Stimulated activated effector memory CD8-positive, alpha-beta T cell treated with anti-CD3 and anti-CD28 coated beads, Interleukin-12 subunit alpha, Interleukin-12 subunit beta, amount 100 ng/mL, for 72 hours (primary cell): ENCODE data around the gene CTPS1.

ENCODE experiments used
- ATAC-seq: fragments of 150-1000 bp; cut with Tn5 transposase; 2 replicates; pipeline ENCODE4 v1.10.0; 2021
- DNase-seq, 2 donors: peaks; one replicate each; pipeline ENCODE4 v3.0.0; 2021 to 2022; ENCODE audit warnings: low spot score in 2 of 2
- H3K27ac Mint-ChIP-seq: one replicate; pipeline ENCODE4 v1.8.0; 2022; ENCODE audit warnings: mild to moderate bottlenecking, mixed read lengths
- H3K36me3 Mint-ChIP-seq: one replicate; pipeline ENCODE4 v1.8.0; 2022; ENCODE audit warnings: mild to moderate bottlenecking, mixed read lengths
- H3K4me1 Mint-ChIP-seq: one replicate; pipeline ENCODE4 v1.8.0; 2022; ENCODE audit warnings: mixed read lengths
- H3K4me3 Mint-ChIP-seq: one replicate; pipeline ENCODE4 v1.8.0; 2022; ENCODE audit warnings: mild to moderate bottlenecking, mixed read lengths
- H3K9me3 Mint-ChIP-seq: one replicate; pipeline ENCODE4 v1.8.0; 2022; ENCODE audit warnings: mixed read lengths

The CTPS1 gene

DNA sequence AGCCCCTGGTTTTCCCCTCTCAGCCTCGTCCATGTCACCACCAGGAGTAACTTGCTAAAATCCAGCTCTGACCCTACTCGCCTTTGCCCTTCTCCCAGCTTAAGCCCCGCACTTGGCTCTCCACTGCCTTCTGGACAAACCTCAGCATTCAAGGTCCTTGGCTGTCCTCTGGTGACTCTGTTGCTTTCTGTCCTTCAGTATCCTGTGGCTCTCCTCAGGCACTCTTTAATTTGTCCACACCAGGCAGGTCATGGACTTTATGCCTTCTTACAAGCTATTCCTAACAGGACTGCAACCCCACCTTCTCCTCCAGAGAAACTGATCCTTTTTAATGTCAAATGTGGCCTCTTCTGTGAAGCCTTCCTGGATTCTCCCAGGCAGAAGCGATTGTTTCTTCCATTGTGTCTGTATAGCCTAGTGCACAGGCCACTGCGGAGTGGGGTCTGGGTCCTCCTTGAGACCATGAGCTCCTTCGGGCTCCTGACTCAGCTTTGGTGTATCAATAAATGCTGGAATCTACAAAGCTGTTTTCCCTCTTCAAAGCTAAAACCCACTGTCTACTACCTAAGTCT is 26.7 kb upstream of the CTPS1 start:
- Mint-ChIP-seq H3K36me3 (no peaks in the 10 kb centered on the region), H3K27ac (no peak overlapping the region), H3K9me3 (no peaks in the 10 kb centered on the region), H3K4me3 (no peak overlapping the region), H3K4me1 (peaks cover 19% of the 10 kb centered on the region)
- DNase-seq (no peak), ATAC-seq (no peak)

DNA sequence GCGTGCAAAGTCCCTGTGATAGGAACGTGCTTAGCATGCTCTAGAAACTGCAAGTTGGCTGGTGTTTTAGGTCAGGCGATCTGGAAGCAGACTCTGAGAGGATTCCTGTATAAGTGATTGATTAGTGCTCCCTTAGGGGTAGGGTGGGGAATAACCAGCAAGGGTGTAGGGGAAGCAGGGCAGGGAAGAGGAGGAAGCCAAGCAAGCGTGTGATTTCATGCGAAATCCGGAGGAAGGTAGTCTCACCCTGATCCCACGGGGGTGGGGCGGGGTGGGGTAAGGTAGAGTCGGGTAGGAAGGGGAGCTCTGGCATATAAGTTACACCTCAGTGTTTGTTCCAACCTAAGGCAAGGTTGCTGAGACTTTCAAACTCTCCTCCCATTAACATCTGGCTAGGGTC is 24.9 kb upstream of the CTPS1 start:
- no peak for DNase-seq
- ATAC-seq, result no peak
- Mint-ChIP-seq H3K36me3 (no peaks in the 10 kb centered on the region), H3K27ac (no peak overlapping the region), H3K9me3 (no peaks in the 10 kb centered on the region), H3K4me1 (peaks cover 11% of the 10 kb centered on the region), H3K4me3 (no peak overlapping the region)

DNA sequence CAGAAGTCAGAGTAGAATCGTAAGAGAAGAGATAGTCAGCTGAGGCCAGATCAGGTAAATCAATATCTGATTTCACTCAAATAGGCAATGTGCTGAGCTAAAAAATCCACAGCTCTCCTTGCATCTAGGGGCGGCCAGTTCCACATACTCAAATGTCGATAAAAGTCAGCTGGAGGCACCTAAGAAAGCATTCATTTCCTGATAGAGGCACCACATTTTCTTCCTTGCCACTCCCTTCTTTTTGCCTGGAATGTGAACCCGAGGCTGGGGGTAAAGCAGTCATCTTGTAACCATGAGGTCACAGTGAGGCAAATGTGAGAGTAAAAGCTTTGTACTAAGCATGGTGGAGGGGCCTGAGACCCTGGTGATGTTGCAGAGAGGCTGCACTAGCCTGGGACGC is 24.2 kb upstream of the CTPS1 start:
- no peaks in the 10 kb centered on the region for H3K36me3 Mint-ChIP-seq
- H3K4me3 Mint-ChIP-seq, result no peak overlapping the region
- DNase-seq (no peak), ATAC-seq (no peak)
- H3K4me1 Mint-ChIP-seq, result peaks cover 11% of the 10 kb centered on the region
- no peaks in the 10 kb centered on the region for H3K9me3 Mint-ChIP-seq
- no peak overlapping the region for H3K27ac Mint-ChIP-seq

DNA sequence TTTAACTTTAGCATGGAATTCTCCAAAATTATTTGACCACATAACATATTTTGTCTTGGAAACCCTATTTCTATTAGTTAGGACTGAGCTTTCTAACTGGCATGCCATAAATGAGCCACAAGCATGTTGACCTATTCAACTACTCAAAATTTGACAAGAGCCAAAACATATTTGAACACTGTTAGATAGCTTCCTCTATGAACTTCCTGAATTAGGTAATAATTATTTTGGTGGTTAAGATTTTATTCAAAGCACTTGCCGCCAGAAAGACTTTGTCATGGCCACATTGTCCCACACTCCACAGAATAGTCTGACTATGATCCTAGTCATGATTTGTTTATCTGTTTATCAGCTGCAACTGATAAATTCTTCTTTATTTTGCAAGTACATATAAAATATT is 23.1 kb upstream of the CTPS1 start:
- ATAC-seq (no peak), DNase-seq (no peak)
- Mint-ChIP-seq H3K9me3 (no peaks in the 10 kb centered on the region), H3K27ac (no peak overlapping the region), H3K4me3 (no peak overlapping the region), H3K4me1 (peaks cover 11% of the 10 kb centered on the region), H3K36me3 (no peaks in the 10 kb centered on the region)

DNA sequence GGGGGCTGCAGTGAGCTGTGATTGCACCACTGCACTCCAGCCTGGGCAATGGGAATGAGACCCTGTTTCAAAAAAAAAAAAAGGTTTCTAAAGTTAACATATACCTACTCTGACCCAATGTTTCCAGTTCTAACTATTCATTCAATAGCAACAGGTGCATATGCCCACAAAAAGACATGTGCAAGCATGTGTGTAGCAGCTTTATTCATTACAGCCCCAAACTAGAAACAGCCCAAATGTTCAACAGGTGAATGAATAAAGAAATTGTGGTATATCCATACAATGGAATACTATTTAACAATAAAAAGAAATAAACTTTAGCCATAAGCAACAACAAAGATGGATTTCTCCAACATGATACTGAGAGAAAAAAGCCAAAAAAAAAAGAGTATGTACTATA is 21.3 kb upstream of the CTPS1 start:
- H3K9me3 Mint-ChIP-seq, result no peaks in the 10 kb centered on the region
- no peak overlapping the region for H3K4me3 Mint-ChIP-seq

DNA sequence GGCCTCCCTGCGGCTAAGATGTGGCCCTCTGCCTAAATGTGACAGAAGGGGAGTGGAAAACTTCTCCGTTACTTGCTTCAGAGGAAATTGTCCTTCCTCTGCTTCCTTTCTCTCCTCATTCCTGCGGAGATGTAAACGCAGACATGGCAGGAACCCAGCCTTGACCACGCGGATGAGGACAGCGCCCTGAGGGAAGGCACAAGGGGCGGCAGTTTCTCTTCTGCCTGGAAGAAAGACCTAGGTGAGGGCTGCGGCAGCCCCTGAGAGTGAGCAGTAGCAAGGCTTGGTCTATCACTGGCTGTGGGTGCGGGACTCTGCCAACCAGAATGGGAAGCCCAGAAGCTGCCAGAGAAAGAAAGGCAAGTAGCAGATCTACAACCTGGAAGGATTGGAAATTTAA is 14.0 kb upstream of the CTPS1 start:
- DNase-seq (no peak), ATAC-seq (no peak)
- no peaks in the 10 kb centered on the region for H3K4me1 Mint-ChIP-seq
- H3K27ac Mint-ChIP-seq, result no peak overlapping the region
- H3K4me3 Mint-ChIP-seq, result no peak overlapping the region
- no peaks in the 10 kb centered on the region for H3K9me3 Mint-ChIP-seq
- no peaks in the 10 kb centered on the region for H3K36me3 Mint-ChIP-seq

More for the DNA sequence above, 21.3 kb upstream of the CTPS1 start:
- DNase-seq (no peak), ATAC-seq (no peak)
- Mint-ChIP-seq H3K4me1 (no peaks in the 10 kb centered on the region), H3K36me3 (no peaks in the 10 kb centered on the region), H3K27ac (no peak overlapping the region)

DNA sequence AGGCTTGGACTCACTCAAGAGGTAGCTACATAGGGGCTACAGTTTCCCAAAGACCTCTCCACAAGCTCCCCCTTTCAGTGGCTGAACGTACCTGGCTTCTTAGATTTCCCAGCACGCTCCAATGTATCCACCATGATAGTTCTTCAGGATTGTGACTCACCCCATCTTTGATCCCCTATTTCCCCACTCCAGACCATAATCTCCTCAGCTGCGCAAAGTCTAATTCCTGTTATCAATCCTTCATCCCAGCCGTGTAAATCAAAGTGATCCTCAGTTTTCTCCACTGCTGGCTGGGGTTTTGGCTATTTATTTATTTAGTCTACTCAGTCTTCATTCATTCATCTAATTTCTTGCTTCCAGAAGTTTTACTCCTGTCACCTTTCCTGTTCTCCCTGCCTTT is 13.1 kb upstream of the CTPS1 start:
- H3K9me3 Mint-ChIP-seq, result no peaks in the 10 kb centered on the region
- DNase-seq (no peak), ATAC-seq (no peak)
- no peak overlapping the region for H3K27ac Mint-ChIP-seq
- no peak overlapping the region for H3K4me3 Mint-ChIP-seq
- no peaks in the 10 kb centered on the region for H3K4me1 Mint-ChIP-seq
- H3K36me3 Mint-ChIP-seq, result no peaks in the 10 kb centered on the region

DNA sequence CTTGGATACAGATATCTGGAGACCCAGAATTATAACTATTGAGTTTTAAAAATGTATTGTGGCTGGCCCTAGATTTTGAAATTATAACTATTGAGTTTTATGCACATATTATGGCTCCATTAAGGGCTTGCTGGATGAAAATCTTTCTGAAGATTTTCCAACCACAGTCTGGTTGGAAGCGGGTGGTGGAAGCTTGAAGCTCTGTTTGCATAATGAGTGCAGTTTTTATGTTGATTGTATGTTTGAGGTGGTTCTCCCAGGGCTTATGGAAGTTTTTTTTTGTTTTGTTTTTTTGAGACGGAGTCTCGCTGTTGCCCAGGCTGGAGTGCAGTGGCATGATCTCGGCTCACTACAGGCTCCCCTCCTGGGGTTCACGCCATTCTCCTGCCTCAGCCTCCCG is 10.1 kb upstream of the CTPS1 start:
- Mint-ChIP-seq H3K9me3 (no peaks in the 10 kb centered on the region), H3K27ac (no peak overlapping the region), H3K4me3 (no peak overlapping the region), H3K36me3 (no peaks in the 10 kb centered on the region), H3K4me1 (peaks cover 9% of the 10 kb centered on the region)
- no peak for DNase-seq
- ATAC-seq, result no peak

DNA sequence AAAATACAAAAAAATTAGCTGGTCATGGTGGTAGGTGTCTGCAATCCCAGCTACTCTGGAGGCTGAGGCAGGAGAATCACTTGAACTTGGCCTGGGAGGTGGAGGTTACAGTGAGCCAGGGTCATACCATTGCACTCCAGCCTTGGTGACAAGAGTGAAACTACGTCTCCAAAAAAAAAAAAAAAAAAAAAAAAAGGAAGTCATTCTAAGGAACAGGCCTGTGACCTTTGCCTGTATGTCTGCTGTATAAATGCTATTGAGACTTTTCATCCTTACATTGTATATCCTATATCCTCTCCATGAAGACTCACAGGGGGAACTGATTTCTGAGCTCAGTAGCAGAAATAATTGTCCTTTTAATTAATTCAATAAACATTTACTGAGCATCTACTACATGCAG is 7.5 kb upstream of the CTPS1 start:
- DNase-seq, result no peak
- Mint-ChIP-seq H3K4me3 (no peak overlapping the region), H3K9me3 (no peaks in the 10 kb centered on the region), H3K36me3 (no peaks in the 10 kb centered on the region), H3K4me1 (peaks cover 14% of the 10 kb centered on the region), H3K27ac (no peak overlapping the region)
- no peak for ATAC-seq

DNA sequence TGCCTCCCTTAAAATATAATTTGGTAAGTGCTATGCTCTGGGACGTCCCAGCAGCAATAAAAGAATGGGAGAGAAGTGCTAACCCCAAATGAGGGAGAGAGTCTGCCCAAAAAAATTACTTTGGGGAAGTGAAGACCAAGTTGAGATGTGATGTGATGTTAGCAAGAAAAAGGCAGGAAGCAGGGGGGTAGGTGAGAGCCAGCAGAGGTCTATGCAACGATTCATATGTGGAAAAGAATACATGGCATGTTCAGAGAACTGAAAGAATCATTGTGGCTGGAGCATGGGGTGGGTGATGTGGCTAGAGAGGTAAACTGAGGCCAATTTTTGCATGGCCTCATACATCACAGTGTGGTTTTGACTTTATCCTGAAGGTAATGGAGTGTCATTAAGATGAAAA is 5.6 kb upstream of the CTPS1 start:
- DNase-seq (no peak), ATAC-seq (peak; percentile 44)
- no peak overlapping the region for H3K4me3 Mint-ChIP-seq
- H3K27ac Mint-ChIP-seq, result no peak overlapping the region
- no peaks in the 10 kb centered on the region for H3K9me3 Mint-ChIP-seq
- peaks cover 4% of the 10 kb centered on the region for H3K36me3 Mint-ChIP-seq
- H3K4me1 Mint-ChIP-seq, result peaks cover 20% of the 10 kb centered on the region

DNA sequence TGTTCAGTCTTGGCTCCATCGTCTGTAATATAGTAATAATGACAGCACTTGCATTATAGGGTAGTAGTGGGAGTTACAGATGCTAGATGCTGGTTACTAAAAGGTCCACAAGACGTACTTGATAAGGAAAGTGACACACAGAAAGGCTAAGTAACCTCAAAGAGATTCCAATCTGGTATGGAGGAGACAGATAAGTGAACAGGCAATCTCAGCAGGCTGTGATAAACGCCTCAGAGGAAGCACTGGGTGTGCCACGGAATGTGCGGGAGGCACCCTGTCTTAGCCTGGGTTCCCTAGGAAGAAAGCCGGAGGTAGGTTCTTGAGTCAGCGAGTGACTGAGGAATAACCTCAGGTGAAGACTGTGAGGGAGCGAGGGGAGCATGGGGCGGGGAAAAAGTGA is 4.6 kb upstream of the CTPS1 start:
- H3K4me1 Mint-ChIP-seq, result peaks cover 24% of the 10 kb centered on the region
- no peak overlapping the region for H3K4me3 Mint-ChIP-seq
- H3K36me3 Mint-ChIP-seq, result peaks cover 12% of the 10 kb centered on the region
- no peak overlapping the region for H3K27ac Mint-ChIP-seq
- ATAC-seq (no peak), DNase-seq (no peak)
- no peaks in the 10 kb centered on the region for H3K9me3 Mint-ChIP-seq

DNA sequence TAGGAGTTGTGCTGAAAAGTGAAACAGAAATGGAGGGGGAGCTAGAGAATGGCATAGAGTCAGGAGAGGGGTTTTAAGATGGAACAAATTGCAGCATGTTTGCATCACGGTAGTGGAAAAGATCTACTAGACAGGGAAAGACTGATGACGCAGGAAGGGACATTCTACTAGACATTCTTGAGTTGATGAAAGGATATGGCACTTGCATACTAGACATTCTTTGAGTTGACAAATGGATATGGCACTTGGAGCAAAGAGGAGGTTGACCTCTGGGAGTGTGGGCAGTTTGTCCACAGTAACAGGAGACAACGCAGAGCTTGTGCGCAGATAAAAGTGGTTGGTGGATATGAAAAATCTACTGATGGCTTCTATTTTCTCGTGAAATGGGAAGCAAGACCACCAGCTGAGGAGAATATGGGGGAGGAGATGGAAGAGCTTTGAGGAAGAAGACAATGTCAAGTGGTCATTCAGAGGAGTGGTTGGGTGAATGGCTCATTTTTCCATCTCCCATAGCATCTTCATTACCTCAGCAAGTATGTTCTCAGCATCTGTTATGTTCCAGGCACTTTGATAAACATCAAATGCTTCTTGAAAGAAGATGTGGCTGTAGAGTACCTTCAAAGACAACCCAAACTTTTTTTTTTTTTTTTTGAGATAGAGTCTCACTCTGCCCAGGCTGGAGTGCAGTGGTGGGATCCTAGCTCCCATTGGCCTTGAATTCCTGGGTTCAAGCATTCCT is 2.4 kb upstream of the CTPS1 start:
- Mint-ChIP-seq H3K4me1 (peaks cover 43% of the 10 kb centered on the region), H3K36me3 (peaks cover 31% of the 10 kb centered on the region), H3K27ac (no peak overlapping the region), H3K4me3 (no peak overlapping the region), H3K9me3 (no peaks in the 10 kb centered on the region)
- DNase-seq (no peak), ATAC-seq (no peak)

DNA sequence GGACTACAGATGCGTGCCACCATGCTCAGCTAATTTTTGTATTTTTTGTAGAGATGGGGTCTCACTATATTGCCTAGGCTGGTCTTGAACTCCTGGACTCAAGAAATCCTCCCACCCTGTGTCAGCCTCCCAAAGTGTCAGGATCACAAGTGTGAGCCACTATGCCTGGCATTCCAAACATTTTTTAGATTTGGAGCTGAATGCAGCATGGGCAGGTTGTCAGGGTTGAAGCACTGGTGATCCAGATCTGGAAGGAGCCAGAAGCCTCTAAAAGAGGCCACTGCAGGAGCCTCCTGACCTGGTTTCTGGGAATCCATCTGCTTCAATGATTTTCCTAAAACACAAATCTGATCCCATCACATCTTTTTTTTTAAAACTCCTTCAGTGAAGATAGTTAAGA is 1.8 kb upstream of the CTPS1 start:
- Mint-ChIP-seq H3K4me3 (no peak overlapping the region), H3K9me3 (no peaks in the 10 kb centered on the region), H3K36me3 (peaks cover 37% of the 10 kb centered on the region), H3K4me1 (peaks cover 46% of the 10 kb centered on the region), H3K27ac (no peak overlapping the region)
- ATAC-seq, result no peak
- no peak for DNase-seq

DNA sequence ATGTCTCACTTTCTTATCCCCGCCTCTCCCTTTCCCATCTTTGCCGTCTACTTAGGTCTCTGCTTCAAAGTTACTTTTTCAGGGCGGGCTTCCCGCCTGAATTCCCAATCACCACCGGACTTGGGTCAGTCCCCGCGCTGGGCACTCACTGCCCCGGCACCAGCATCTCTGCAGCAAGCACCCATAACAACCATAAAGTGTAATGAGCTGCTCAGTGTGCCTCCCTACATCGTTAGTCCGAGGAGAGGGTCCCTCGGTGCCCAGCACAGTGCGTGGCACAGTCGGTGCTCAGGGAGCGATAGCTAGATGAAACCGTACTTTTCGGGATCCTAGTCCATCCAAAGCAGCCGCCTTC is 633 bp upstream of the CTPS1 start:
- H3K4me1 Mint-ChIP-seq, result peaks cover 52% of the 10 kb centered on the region
- ATAC-seq (no peak), DNase-seq (no peak)
- H3K27ac Mint-ChIP-seq, result peak overlapping the region; percentile 91
- H3K9me3 Mint-ChIP-seq, result no peaks in the 10 kb centered on the region
- peaks cover 48% of the 10 kb centered on the region for H3K36me3 Mint-ChIP-seq
- H3K4me3 Mint-ChIP-seq, result peak overlapping the region; percentile 82

DNA sequence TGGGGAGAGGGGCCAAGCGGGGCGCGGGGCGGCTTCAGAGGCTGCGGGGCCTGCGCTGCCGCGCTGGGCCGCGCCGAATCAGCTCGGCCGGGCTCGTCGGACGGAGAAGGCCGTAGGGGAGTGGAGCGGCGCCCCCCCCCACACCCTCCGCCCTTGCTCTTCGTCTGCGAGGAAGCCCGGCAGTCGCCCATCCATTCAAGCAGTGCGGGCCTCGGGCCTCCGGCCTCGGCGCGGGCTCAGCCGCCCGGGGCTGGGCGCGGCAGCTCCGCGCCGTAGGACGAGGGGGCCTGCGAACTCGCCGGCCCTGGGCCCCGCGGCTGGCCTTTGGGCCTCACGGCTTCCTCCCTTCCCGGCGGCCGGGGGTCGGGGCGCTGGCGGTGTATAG is 564 bp downstream of the CTPS1 start:
- Mint-ChIP-seq H3K4me3 (peak overlapping the region; percentile 82), H3K27ac (peak overlapping the region; percentile 91), H3K4me1 (peaks cover 56% of the 10 kb centered on the region), H3K36me3 (peaks cover 60% of the 10 kb centered on the region), H3K9me3 (no peaks in the 10 kb centered on the region)
- DNase-seq, result no peak
- ATAC-seq, result peak; percentile 42

DNA sequence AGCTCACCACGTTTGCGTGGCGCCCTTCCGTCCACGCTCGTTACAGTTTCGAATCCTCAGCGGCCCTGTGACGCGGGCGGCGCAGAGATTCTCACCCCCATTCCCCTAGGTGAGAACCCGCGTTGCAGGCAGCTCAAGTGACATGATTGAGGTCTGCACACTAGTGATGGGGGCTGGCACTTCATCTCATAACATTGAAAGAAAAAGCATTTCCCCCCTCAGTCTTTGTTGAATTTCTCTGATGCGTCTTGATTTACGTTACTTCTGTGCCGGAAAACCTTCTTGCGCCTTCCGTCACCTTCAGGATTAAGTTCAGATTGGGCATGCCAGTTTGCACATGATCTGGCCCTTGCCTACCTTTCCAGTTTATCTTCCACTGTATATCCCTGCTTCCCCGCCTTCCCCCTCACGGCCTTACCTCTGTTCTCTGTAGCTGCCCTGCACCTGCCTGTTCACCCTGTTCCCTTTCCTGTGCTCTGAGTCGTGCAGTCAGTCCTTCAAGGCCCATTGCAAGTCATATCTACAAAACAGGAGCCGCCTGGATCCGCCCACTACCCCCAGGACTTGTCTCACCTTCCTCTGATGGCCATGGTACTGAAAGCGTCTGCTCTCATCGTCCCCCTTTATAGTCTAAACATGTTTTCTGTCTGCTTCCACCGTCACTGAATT is 1.1 kb downstream of the CTPS1 start:
- Mint-ChIP-seq H3K9me3 (no peaks in the 10 kb centered on the region), H3K36me3 (peaks cover 66% of the 10 kb centered on the region), H3K4me1 (peaks cover 58% of the 10 kb centered on the region), H3K27ac (peak overlapping the region; percentile 91), H3K4me3 (peak overlapping the region; percentile 82)
- ATAC-seq, result peak; percentile 22
- peak; percentile 30 to 74 for DNase-seq
